ENCODE data around the gene OR4D6. TPM values are rescaled to one million over a fixed set of nuclear protein-coding genes. Genes with fewer than 3 reads are reported as not detected.

OR4D6 gene
- total RNA-seq, 1 experiment from 2014 or later, result not detected

- Histone ChIP-seq H2BK5ac (ENCODE audit: insufficient read length, low read length) (no peak overlapping the region), H2AFZ (ENCODE audit: low read length) (no peak overlapping the region), H3K79me1 (ENCODE audit: insufficient read depth, low read depth, low read length, poor library complexity, severe bottlenecking) (no peaks in the 10 kb centered on the region), H2BK12ac (ENCODE audit: insufficient read length, low read depth, low read length) (no peak overlapping the region), H3T11ph (ENCODE audit: low read length) (no peak overlapping the region), H3K23me2 (ENCODE audit: insufficient read length, low read depth, low read length, poor library complexity, severe bottlenecking) (no peaks in the 10 kb centered on the region), H2BK20ac (ENCODE audit: low read depth, low read length, poor library complexity, severe bottlenecking) (no peak overlapping the region), H4K5ac (ENCODE audit: insufficient read length, low read depth, low read length) (no peak overlapping the region), H3K9ac (ENCODE audit: extremely low read depth, insufficient read length, low read length) (no peak overlapping the region), H3K18ac (ENCODE audit: insufficient read length, low read depth, low read length) (no peak overlapping the region), H3K27me3 (ENCODE audit: insufficient read depth, low read length) (no peaks in the 10 kb centered on the region), H3K56ac (ENCODE audit: insufficient read length, low read depth, low read length) (no peak overlapping the region), H3K9me3 (ENCODE audit: control insufficient read depth, low read depth, low read length) (no peaks in the 10 kb centered on the region), H3K27ac (ENCODE audit: insufficient read length, low read depth, low read length) (peak overlapping the region; percentile 20), H3K14ac (ENCODE audit: insufficient read depth, low read length) (no peak overlapping the region), H3K4me2 (ENCODE audit: insufficient read depth, insufficient read length, low read length) (no peak overlapping the region), H4K8ac (replicated peaks; ENCODE audit: insufficient read length, low read depth, low read length) (no peak overlapping the region), H3K4me1 (ENCODE audit: insufficient read depth, low read length) (peaks cover 5% of the 10 kb centered on the region; the same call in 1 of the 2 replicates), H4K91ac (ENCODE audit: insufficient read length, low read depth, low read length) (no peak overlapping the region), H3K23ac (ENCODE audit: insufficient read length, low read depth, low read length) (no peak overlapping the region), H2BK120ac (ENCODE audit: low read depth, low read length, poor library complexity, severe bottlenecking) (no peak overlapping the region), H3K79me2 (ENCODE audit: insufficient read depth, low read length) (no peaks in the 10 kb centered on the region), H2AK5ac (ENCODE audit: insufficient read length, low read length) (no peak overlapping the region), H4K20me1 (ENCODE audit: control insufficient read depth, insufficient read depth, insufficient read length) (no peaks in the 10 kb centered on the region), H2BK15ac (ENCODE audit: low read depth, low read length) (no peak overlapping the region), H3K4ac (ENCODE audit: low read depth, low read length) (no peak overlapping the region)
- H3K9me3 Mint-ChIP-seq, result no peaks in the 10 kb centered on the region; a peak in 2 of 5 replicates
- H3K27me3 Mint-ChIP-seq (ENCODE audit: low read depth), result no peaks in the 10 kb centered on the region
- no peak for DNase-seq
- no peaks in the 10 kb centered on the region for H3K36me3 Mint-ChIP-seq (ENCODE audit: insufficient read depth in 1 of 3, low read depth in 3 of 3)
- H3K27ac Mint-ChIP-seq, result peak overlapping the region; percentile 9 to 95 (median 91); a peak in 4 of 7 replicates
- H3K4me3 Mint-ChIP-seq, result no peak overlapping the region; a peak in 1 of 5 replicates
- peaks cover 26 to 28% of the 10 kb centered on the region in 2 experiments for H3K4me1 Mint-ChIP-seq
- no peak for TF ChIP-seq CTCF (conservative IDR thresholded peaks at IDR 0.05)
Measured at GRCh38 chr11:59427068-59427382, 29.7 kb upstream of the OR4D6 start.
